ENCODE measurements around the gene CHD9.

DNA sequence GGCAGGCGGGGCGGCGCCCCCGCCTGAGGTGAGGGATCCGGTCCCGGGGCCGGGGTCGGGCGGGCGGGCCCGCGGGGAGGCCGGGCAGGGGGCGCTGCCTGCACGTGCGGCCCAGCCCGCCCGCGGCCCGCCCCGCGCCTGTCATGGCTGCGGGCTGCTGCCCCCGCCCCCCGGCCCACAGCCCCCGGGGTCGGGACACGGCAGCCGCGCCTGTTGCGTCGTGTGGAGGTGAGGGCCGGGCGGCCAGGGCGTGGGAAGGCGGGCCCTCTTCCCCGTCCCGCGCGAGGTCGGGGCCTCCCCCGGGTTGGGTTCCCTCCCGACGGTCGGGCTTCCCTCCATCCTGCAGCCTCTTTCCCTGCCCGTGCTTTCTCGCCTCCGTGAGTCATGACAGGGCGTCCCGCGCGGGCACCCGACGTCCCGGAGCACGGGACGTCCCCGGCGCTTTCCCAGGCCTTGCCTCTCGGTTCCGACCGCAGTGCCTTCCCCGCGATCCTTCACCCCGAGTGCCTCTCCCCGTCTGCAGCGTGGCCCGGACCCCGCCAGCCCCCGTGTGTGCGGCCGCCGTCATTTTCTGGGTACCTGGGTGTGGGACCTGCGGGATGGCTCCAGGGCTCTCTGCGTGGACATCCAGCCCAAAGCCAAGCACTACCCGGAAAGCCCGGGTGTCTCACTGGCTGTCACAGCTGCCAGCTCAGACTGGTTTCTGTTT is 76.7 kb downstream of the CHD9 start:
- TF ChIP-seq, protein P1, sequence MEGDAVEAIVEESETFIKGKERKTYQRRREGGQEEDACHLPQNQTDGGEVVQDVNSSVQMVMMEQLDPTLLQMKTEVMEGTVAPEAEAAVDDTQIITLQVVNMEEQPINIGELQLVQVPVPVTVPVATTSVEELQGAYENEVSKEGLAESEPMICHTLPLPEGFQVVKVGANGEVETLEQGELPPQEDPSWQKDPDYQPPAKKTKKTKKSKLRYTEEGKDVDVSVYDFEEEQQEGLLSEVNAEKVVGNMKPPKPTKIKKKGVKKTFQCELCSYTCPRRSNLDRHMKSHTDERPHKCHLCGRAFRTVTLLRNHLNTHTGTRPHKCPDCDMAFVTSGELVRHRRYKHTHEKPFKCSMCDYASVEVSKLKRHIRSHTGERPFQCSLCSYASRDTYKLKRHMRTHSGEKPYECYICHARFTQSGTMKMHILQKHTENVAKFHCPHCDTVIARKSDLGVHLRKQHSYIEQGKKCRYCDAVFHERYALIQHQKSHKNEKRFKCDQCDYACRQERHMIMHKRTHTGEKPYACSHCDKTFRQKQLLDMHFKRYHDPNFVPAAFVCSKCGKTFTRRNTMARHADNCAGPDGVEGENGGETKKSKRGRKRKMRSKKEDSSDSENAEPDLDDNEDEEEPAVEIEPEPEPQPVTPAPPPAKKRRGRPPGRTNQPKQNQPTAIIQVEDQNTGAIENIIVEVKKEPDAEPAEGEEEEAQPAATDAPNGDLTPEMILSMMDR (IDR thresholded peaks at IDR 0.05) = peak in 1 of 4 experiments; percentile 29
- peak; percentile 39 for TF ChIP-seq POLR2A (IDR thresholded peaks at IDR 0.05)
- peak; percentile 15 for TF ChIP-seq POLR2AphosphoS5 (IDR thresholded peaks at IDR 0.05)

Measured in prostate gland (tissue), 2 donors.